Measurements from ENCODE around the gene PRDX1. TPM values are rescaled to one million over a fixed set of nuclear protein-coding genes. Genes with fewer than 3 reads are reported as not detected.
A peak's percentile ranks its signal among the peaks of the same experiment; 100 is the strongest.

The PRDX1 gene
- total RNA-seq, 2 donors from 2014 or later = 325 to 508 TPM

- intact Hi-C loops (cut with DNase I) = loop anchor here (2.0 to 5.0 kb wide), 2 partner anchors 132 to 481 kb away; partner anchors contain the start of genes HECTD3 and UROD
Measured at GRCh38 chr1:45493116-45493697, 28.5 kb downstream of the PRDX1 start.

GRCh38 chr1:45492691-45493090 is 29.0 kb downstream of the PRDX1 start:
- Histone ChIP-seq H3K36me3 (no peaks in the 10 kb centered on the region), H3K4me1 (no peaks in the 10 kb centered on the region), H3K9me3 (no peaks in the 10 kb centered on the region), H3K27me3 (no peaks in the 10 kb centered on the region), H3K4me3 (no peak overlapping the region), H3K9ac (ENCODE audit: low read depth in 2 of 2, low read length in 2 of 2) (no peak overlapping the region), H3K27ac (no peak overlapping the region)
- no peak for DNase-seq
- TF ChIP-seq CTCF (IDR thresholded peaks at IDR 0.05) = no peak
- intact Hi-C loops (cut with DNase I) = loop anchor here (2.0 to 5.0 kb wide), 2 partner anchors 132 to 480 kb away; partner anchors contain the start of genes HECTD3 and UROD

More at GRCh38 chr1:45493116-45493697, 28.5 kb downstream of the PRDX1 start:
- peak; percentile 62 for DNase-seq
- Histone ChIP-seq H3K9ac (ENCODE audit: low read depth in 2 of 2, low read length in 2 of 2) (no peak overlapping the region), H3K27me3 (no peaks in the 10 kb centered on the region), H3K27ac (no peak overlapping the region), H3K4me3 (no peak overlapping the region), H3K9me3 (no peaks in the 10 kb centered on the region), H3K36me3 (no peaks in the 10 kb centered on the region), H3K4me1 (no peaks in the 10 kb centered on the region)
- peak; percentile 38 for TF ChIP-seq CTCF (IDR thresholded peaks at IDR 0.05)

GRCh38 chr1:45491487-45492260 is 30.0 kb downstream of the PRDX1 start:
- Histone ChIP-seq H3K9me3 (no peaks in the 10 kb centered on the region), H3K4me3 (peak overlapping the region; percentile 82), H3K36me3 (no peaks in the 10 kb centered on the region), H3K27ac (no peak overlapping the region), H3K27me3 (no peaks in the 10 kb centered on the region), H3K9ac (ENCODE audit: low read depth in 2 of 2, low read length in 2 of 2) (peak overlapping the region in 1 of 2 donors; percentile 49), H3K4me1 (no peaks in the 10 kb centered on the region)
- TF ChIP-seq CTCF (IDR thresholded peaks at IDR 0.05) = no peak
- intact Hi-C loops (cut with DNase I) = loop anchor here (2.0 to 5.0 kb wide), 2 partner anchors 131 to 479 kb away; partner anchors contain the start of genes HECTD3 and UROD
- DNase-seq = no peak

- DNase-seq = peak; percentile 99
- Histone ChIP-seq H3K27me3 (no peaks in the 10 kb centered on the region), H3K4me3 (peak within 1 kb of the TSS; percentile 82), H3K36me3 (no peaks in the 10 kb centered on the region), H3K4me1 (no peaks in the 10 kb centered on the region), H3K9ac (ENCODE audit: low read depth in 2 of 2, low read length in 2 of 2) (peak within 1 kb of the TSS; percentile 73 to 94), H3K27ac (peak within 1 kb of the TSS; percentile 80), H3K9me3 (no peaks in the 10 kb centered on the region)
- peak; percentile 15 for TF ChIP-seq CTCF (IDR thresholded peaks at IDR 0.05)
- intact Hi-C loops (cut with DNase I) = loop anchor here (5.0 kb wide), 1 partner anchor 479 kb away; the partner anchor contains the start of genes HECTD3 and UROD
Measured at GRCh38 chr1:45490626-45491486, 30.8 kb downstream of the PRDX1 start, which contains the start of gene TESK2. Gene TESK2, minus strand, starts transcription at chr1:45491163. Its CDS starts 33,378 bp downstream, at chr1:45457785.

Measured in colonic mucosa (tissue), 4 donors.